ENCODE results near the gene ULK3. TPM values are rescaled to one million over a fixed set of nuclear protein-coding genes. Genes with fewer than 3 reads are reported as not detected.

Gene ULK3
- total and polyA plus RNA-seq, 10 of the 15 experiments (the other 5 are each of a cell fraction or from before 2014, with no cell fraction given): 0.64 to 38.8 (median 27.1) TPM

GRCh38 chr15:74787251-74788041 lies 55.5 kb downstream of the ULK3 start (continued):
- TF ChIP-seq ELK1 (IDR thresholded peaks at IDR 0.05; ENCODE audit: low read depth, low read length) (no peak), RFX5 (IDR thresholded peaks at IDR 0.05; ENCODE audit: low read depth, low read length) (peak; percentile 53; the same call in 1 of the 2 replicates), MEF2B (IDR thresholded peaks at IDR 0.05; ENCODE audit: partially characterized antibody, poor library complexity, severe bottlenecking) (peak; percentile 99), PKNOX1 (IDR thresholded peaks at IDR 0.05) (peak; percentile 65), ZZZ3 (IDR thresholded peaks at IDR 0.05; ENCODE audit: control insufficient read depth, insufficient read length, low read depth) (no peak), ZNF384 (IDR thresholded peaks at IDR 0.05; ENCODE audit: borderline replicate concordance, low read depth, low read length) (0 out of 2 replicates have a peak, but pooled peaks have one; percentile 6), CHD1 (IDR thresholded peaks at IDR 0.05; ENCODE audit: low read depth, low read length) (peak; percentile 89; the same call in 1 of the 2 replicates), IKZF1 (conservative IDR thresholded peaks at IDR 0.05) (peak; percentile 97), MAX (IDR thresholded peaks at IDR 0.05; ENCODE audit: low read depth, low read length) (peak; percentile 77; the same call in 1 of the 2 replicates), FOXK2 (IDR thresholded peaks at IDR 0.05) (no peak), MEF2A (IDR thresholded peaks at IDR 0.05; ENCODE audit: insufficient read depth, low read depth, low read length) (peak; percentile 73; the same call in 1 of the 2 replicates), TBL1XR1 (IDR thresholded peaks at IDR 0.05; ENCODE audit: low read depth, low read length) (peak; percentile 56; the same call in 1 of the 2 replicates), HDGF (IDR thresholded peaks at IDR 0.05) (peak; percentile 94; the same call in 1 of the 2 replicates), ATF7 (IDR thresholded peaks at IDR 0.05; ENCODE audit: low read depth) (peak; percentile 96)
- TF ChIP-seq, protein P1, sequence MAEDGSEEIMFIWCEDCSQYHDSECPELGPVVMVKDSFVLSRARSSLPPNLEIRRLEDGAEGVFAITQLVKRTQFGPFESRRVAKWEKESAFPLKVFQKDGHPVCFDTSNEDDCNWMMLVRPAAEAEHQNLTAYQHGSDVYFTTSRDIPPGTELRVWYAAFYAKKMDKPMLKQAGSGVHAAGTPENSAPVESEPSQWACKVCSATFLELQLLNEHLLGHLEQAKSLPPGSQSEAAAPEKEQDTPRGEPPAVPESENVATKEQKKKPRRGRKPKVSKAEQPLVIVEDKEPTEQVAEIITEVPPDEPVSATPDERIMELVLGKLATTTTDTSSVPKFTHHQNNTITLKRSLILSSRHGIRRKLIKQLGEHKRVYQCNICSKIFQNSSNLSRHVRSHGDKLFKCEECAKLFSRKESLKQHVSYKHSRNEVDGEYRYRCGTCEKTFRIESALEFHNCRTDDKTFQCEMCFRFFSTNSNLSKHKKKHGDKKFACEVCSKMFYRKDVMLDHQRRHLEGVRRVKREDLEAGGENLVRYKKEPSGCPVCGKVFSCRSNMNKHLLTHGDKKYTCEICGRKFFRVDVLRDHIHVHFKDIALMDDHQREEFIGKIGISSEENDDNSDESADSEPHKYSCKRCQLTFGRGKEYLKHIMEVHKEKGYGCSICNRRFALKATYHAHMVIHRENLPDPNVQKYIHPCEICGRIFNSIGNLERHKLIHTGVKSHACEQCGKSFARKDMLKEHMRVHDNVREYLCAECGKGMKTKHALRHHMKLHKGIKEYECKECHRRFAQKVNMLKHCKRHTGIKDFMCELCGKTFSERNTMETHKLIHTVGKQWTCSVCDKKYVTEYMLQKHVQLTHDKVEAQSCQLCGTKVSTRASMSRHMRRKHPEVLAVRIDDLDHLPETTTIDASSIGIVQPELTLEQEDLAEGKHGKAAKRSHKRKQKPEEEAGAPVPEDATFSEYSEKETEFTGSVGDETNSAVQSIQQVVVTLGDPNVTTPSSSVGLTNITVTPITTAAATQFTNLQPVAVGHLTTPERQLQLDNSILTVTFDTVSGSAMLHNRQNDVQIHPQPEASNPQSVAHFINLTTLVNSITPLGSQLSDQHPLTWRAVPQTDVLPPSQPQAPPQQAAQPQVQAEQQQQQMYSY (CRISPR knock-in tag; IDR thresholded peaks at IDR 0.05): no peak
- TF ChIP-seq, protein P2, sequence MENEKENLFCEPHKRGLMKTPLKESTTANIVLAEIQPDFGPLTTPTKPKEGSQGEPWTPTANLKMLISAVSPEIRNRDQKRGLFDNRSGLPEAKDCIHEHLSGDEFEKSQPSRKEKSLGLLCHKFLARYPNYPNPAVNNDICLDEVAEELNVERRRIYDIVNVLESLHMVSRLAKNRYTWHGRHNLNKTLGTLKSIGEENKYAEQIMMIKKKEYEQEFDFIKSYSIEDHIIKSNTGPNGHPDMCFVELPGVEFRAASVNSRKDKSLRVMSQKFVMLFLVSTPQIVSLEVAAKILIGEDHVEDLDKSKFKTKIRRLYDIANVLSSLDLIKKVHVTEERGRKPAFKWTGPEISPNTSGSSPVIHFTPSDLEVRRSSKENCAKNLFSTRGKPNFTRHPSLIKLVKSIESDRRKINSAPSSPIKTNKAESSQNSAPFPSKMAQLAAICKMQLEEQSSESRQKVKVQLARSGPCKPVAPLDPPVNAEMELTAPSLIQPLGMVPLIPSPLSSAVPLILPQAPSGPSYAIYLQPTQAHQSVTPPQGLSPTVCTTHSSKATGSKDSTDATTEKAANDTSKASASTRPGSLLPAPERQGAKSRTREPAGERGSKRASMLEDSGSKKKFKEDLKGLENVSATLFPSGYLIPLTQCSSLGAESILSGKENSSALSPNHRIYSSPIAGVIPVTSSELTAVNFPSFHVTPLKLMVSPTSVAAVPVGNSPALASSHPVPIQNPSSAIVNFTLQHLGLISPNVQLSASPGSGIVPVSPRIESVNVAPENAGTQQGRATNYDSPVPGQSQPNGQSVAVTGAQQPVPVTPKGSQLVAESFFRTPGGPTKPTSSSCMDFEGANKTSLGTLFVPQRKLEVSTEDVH (IDR thresholded peaks at IDR 0.05; ENCODE audit: low read depth, partially characterized antibody): peak; percentile 37
- TF ChIP-seq, protein P3, sequence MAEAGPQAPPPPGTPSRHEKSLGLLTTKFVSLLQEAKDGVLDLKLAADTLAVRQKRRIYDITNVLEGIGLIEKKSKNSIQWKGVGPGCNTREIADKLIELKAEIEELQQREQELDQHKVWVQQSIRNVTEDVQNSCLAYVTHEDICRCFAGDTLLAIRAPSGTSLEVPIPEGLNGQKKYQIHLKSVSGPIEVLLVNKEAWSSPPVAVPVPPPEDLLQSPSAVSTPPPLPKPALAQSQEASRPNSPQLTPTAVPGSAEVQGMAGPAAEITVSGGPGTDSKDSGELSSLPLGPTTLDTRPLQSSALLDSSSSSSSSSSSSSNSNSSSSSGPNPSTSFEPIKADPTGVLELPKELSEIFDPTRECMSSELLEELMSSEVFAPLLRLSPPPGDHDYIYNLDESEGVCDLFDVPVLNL (IDR thresholded peaks at IDR 0.05; ENCODE audit: low read depth, low read length): no peak

Data from GM12878 (cell line).